SKM-1 treated with dmso at 0.1 percent for 144 hours (cell line): ENCODE measurements around the gene CYB561.
A peak's percentile ranks its signal among the peaks of the same experiment; 100 is the strongest.

Source experiments
- DNase-seq: peaks from one replicate; lab custom pipeline; 2025; ENCODE audit not compliant: unreplicated experiment; lab: John Stamatoyannopoulos, UW

CYB561 gene, protein sequence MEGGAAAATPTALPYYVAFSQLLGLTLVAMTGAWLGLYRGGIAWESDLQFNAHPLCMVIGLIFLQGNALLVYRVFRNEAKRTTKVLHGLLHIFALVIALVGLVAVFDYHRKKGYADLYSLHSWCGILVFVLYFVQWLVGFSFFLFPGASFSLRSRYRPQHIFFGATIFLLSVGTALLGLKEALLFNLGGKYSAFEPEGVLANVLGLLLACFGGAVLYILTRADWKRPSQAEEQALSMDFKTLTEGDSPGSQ

DNA sequence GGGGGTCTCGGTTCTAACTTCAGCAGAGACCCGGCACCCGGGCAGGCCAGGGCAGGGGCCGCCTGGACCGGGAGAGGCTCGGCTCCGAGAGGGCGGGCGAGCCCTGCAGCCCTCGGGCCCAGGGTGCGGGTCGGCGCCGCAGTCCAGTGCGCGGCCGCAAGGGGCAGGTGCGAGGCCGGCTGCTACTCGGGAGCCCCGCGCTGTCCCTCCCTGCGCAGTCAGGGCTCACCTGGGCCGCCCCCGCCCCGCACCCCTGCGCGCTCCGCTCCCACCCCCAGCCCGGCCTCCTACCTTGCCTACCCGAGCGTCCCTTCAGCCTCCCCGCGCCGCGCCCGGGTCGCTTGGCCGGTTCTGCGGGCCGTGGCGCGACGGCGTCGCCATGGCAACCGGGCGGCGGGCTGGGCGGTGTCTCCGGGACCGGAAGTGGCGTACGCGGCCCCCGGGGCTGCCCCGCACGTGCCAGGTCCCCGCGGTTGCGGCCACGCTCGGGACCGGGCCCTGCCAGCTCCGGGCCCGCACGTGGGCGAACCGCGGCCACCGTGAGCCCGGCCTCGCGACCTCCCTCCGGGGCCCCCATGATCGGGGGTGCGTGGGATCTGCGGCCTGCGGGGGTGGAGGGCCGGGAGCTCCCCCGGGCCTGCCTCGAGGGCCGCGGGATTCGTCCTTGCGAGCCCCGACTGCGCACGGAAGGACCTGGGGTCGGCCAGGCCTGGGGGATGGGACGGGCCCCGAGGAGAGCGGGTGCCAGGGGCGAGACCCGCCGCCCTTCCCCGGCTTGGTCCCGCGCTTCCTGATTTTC, at the start of gene CYB561:
TSS of gene CYB561 (minus strand) at position 353 of the 799 bp plus-strand sequence. CDS start 8,759 bp downstream, outside the sequence.
- DNase-seq = peak; percentile 63

DNA sequence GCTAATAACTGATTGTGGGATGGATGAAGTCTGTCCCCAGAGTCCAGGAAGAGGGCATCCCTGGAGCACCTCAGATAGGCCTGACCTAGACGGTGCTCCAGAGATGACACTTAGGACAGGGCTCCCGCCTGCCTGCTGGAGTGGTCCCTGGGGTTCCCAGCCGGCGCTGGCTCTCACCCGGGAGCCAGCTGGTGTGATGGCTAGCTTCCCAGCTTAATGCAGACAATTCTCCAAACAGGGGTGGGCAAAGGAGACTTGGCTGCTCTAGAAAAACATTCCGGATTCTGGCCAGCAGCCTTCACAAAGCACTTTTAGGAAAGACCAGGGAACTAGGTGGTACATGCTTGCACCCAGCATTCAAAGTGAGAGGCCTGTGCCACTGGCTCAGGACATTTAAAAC, 49.4 kb upstream of the CYB561 start:
- no peak for DNase-seq

DNA sequence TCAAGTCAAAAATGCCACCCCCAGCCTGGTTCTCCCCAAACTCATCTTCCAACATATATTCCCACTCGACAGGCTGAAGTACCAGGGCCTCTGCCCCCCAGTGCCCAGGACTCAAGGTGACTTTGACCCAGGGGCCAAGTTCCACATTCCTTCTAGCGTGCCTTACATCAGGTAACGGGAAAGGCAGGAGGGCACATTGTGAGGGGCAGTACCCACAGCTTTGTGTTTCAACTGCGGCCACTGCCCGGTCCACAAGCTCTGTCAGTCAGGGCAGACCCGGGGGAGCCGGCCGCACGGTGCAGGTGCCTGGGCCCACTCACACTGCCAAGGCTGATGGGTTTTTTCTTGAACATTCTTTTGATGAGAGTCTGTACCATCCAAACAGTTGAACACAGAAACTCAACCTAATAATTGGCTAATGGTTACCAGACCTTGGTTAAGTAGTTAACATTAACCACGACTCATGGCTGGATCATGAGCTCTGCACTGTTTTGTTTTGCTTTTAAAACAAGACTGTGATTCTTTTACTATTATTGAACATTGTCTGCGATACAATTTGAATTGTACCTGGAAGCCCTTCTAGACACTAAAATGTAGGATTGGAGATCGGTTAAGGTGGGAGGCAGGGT, 48.3 kb upstream of the CYB561 start:
- no peak for DNase-seq

DNA sequence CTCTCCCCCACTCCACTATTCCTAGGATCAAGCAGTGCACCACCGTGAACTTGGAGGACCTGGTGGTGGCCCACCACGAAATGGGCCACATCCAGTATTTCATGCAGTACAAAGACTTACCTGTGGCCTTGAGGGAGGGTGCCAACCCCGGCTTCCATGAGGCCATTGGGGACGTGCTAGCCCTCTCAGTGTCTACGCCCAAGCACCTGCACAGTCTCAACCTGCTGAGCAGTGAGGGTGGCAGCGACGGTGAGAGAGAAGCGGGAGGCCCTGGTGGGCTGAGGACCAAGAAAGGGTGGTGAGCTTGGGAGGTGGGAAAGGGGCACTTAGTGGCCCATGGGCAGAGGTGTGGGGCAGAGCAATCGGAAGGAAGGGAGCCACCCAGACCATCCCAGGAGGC, 47.3 kb upstream of the CYB561 start:
- DNase-seq = no peak

DNA sequence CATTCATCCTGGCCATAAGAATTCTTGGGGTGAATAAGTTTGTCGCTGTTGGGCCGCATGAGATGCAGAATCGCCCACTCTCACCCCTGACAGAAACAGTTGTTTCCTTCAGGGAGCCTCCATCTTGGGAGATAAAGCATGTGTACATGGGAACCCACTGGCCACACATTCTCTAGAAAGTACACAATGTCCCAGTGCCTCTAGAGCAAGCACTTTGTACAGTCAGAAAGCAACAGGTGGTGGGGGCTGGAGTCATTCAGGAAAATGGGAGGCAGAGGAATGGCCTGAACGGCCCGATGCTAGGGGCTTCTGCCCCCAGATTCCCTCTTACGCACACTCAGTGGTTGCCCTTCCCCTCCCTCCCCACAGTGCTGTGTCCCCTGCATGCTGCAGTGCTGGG, 46.8 kb upstream of the CYB561 start:
- no peak for DNase-seq

DNA sequence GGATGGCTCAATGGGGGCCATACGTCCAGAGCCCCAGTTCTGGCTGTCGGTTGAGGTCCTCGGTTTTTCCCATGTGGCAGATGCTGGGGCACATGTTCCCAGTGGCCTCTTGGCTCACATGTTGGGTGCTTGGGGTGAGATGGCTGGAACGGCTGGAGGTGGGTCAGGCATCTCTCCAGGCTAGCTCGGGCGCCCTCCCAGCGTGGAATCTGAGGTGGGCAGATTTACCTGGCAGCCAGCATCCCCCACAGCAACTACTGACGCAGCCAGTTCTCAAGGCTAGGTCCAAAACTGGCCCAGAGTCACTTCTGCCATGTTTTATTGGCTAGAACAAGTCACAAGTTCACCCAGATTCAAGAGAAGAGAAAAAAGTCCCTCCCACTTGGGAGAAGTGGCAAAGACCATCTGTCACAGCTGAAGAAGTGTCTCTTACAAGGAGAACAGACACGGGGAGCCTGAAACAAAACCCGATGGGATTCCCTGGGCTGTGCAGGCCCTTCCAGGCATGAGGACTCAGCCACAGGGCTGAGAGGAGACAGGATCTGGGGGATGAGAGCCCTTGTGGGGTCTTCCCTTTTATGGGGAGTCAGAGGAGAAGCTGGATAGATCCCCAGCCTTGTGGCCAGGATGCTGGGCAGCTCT, 46.0 kb upstream of the CYB561 start:
- DNase-seq = no peak

DNA sequence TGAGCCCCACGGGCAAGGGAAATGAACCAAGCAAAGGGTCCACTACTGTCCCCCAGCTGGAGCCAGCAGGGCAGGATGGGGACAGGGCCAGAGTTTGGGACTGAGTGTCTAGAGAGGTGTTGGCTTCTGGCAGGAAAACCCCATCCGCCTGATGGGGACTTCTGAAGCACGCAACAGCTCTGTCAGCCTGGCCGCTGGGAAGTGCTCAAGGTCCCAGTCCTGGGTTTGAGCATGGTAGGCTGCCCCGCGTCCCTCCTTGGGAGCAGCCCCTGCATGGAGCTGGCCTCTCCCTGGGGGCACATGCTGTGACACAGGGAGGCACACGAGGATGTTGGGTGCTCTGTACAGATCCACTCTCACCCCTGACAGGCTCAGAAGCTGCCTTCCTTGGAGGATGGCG, 45.3 kb upstream of the CYB561 start:
- no peak for DNase-seq

DNA sequence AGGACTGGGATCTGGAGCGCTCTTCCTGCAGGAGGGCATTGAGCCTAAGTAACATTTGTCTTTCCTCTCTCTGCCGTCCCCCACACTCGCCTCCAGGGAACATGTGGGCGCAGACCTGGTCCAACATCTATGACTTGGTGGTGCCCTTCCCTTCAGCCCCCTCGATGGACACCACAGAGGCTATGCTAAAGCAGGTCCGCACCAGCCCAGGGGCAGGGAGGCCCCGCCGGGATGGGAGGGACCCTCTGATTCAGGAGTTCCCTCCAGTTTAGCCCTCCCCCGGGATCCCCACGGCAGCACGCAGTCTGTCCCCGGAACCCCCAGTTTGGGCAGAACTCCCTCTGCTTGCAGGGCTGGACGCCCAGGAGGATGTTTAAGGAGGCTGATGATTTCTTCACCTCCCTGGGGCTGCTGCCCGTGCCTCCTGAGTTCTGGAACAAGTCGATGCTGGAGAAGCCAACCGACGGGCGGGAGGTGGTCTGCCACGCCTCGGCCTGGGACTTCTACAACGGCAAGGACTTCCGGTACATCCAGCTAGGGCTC, 44.8 kb upstream of the CYB561 start:
- no peak for DNase-seq

DNA sequence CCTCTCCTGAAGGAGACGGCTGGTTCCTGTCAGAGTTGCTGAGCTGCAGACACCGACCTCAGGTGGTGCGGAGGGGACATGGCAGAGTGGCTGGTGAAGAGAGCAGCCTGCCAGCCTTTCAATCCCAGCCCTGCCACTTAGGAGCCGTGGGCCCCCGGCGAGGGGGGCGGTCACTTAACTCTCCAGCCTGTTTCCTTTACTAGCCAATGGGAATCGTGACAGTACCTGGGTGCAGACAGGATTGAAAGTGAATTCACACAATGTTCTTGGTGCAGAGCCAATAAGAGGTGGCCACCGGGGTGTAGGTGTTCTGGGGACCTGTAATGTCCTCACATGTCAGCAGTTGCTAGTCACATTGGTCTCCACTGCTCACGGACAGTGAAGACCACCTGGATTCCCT, 44.2 kb upstream of the CYB561 start:
- no peak for DNase-seq

DNA sequence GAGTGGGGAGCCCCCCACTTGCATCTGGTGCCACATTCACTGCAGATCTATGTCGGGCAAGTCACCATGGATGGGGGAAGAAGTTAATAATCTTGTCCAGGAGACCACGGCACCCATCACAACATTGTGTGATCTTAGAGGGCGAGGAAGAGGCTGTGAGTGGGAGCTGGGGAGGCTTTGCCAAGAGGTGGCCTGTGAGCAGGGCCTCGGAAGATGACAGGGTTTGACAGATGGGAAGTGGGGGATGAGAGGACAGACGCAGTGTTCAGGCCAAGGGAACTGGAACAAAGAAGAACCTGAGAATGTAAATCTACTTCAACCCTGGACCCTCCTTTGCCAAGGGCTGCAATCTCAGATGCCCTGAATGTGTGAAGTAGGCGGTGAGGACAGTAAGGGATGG, 43.2 kb upstream of the CYB561 start:
- DNase-seq = no peak

DNA sequence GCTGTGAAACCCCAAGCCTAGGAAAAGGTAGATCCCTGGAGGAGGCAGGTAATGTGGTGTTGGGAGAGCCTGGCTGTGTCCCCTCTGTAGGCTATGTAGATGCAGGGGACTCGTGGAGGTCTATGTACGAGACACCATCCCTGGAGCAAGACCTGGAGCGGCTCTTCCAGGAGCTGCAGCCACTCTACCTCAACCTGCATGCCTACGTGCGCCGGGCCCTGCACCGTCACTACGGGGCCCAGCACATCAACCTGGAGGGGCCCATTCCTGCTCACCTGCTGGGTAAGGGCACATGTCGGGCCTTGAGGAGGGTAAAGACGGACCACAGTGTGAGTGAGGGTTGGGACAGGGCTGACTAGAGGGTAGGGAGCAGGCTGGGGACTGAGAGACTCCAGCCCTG, 42.7 kb upstream of the CYB561 start:
- no peak for DNase-seq

DNA sequence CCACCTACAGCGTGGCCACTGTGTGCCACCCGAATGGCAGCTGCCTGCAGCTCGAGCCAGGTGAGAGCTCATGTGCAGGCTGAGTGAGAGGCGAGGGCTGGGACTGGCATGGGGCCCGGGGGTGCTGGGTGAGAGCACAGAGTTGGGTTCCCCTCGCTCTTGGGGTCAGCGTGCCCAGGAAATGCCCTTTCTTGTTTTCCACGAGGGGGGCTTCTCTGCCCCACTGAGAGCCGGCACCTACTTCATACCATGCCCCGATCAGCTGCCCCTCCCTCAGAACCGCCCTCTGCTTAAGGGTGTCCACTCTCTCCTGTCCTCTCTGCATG, 40.9 kb upstream of the CYB561 start:
- no peak for DNase-seq

DNA sequence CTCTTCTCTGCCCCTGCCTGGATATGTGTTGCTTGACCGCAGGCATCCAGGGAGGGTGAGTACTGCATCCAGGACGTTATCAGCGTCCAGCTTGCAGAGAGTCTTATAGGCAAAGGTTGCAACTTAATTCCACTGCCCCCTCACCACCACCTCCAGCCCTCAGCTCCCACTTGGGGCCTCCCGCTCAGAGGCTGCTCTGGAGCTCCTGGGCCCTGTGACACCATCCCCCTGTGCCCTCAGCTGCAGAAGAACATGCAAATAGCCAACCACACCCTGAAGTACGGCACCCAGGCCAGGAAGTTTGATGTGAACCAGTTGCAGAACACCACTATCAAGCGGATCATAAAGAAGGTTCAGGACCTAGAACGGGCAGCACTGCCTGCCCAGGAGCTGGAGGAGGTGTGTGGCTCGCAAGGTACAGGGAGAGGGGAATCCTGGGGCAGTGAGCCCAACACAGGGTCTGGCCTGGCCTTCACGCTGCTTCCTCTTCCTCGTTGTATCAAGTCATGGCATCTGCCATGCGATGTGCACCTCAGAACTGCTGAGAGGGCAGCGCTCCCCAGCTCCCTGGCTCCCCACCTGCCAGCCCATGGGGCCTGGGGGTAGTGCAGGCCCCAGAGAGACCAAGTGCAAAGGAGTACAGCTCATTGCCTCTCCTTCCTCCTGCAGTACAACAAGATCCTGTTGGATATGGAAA, 40.4 kb upstream of the CYB561 start:
- no peak for DNase-seq

DNA sequence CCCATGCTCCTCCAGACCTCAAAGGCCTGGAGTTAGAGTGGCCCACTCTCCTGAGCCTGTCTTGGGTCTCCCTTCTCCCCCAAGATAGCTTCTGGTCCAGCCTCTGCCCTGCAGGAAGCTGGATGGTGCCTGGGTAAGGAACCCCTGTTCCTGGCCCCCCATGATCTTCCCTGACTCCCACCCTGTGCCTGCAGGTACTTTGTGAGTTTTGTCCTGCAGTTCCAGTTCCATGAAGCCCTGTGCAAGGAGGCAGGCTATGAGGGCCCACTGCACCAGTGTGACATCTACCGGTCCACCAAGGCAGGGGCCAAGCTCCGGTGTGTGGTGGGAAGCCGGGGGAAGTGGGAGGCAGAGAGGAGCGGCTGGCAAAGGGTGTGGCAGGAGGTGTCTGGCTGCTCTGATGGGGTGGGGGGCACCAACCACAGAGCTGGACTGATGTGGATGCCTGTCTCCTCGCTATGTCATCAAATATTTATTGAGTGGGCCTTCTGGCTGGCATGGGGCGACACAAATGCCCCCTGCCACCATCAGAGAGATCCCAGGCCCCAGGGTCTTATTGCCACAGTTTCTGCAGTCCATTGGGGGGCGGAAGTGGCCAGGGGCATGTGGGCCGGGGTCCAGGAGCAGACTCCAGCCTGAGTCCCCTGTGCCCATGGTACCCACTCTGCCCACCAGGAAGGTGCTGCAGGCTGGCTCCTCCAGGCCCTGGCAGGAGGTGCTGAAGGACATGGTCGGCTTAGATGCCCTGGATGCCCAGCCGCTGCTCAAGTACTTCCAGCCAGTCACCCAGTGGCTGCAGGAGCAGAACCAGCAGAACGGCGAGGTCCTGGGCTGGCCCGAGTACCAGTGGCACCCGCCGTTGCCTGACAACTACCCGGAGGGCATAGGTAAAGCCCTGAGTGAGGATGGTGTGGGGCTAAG, 37.8 kb upstream of the CYB561 start:
- DNase-seq = no peak

DNA sequence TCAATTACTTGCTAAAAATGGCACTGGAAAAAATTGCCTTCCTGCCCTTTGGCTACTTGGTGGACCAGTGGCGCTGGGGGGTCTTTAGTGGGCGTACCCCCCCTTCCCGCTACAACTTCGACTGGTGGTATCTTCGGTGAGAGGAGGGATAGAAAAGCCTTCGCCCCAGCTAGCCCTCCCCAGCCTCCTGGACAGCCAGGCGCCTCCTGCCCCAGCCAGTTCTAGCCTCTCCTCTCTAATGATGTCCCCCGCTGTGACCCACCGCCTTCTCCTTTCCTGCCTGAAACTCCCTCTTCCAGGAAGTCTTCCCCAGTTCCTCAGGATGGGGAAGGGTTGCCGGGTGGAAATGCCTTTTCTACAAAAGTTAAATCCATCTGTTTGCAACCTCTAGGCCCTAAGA, 36.9 kb upstream of the CYB561 start:
- DNase-seq = no peak

DNA sequence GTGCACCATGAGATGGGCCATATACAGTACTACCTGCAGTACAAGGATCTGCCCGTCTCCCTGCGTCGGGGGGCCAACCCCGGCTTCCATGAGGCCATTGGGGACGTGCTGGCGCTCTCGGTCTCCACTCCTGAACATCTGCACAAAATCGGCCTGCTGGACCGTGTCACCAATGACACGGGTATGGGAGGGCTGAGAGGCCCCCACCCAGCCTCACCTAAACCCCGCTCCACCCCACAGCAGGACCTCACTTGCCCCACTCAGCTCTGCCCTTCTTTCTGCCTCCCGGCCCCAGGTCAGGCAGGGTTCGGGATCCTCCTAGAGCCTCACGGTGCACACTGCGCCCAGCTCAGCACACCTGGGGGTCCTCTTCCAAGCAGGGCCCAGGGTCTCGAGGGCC, 36.4 kb upstream of the CYB561 start:
- DNase-seq = no peak

DNA sequence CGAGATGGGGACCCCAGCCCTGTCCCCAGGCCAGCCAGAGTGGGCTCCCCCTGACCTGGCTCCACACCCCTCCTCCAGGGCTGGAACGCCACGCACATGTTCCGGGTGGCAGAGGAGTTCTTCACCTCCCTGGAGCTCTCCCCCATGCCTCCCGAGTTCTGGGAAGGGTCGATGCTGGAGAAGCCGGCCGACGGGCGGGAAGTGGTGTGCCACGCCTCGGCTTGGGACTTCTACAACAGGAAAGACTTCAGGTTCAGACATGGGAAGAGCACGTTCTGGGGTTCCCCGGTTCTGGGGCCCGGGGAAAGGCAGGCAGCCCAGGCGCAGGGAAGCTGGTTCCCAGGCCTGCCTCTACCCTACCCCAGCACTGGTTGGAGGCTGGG, 35.4 kb upstream of the CYB561 start:
- DNase-seq = no peak

DNA sequence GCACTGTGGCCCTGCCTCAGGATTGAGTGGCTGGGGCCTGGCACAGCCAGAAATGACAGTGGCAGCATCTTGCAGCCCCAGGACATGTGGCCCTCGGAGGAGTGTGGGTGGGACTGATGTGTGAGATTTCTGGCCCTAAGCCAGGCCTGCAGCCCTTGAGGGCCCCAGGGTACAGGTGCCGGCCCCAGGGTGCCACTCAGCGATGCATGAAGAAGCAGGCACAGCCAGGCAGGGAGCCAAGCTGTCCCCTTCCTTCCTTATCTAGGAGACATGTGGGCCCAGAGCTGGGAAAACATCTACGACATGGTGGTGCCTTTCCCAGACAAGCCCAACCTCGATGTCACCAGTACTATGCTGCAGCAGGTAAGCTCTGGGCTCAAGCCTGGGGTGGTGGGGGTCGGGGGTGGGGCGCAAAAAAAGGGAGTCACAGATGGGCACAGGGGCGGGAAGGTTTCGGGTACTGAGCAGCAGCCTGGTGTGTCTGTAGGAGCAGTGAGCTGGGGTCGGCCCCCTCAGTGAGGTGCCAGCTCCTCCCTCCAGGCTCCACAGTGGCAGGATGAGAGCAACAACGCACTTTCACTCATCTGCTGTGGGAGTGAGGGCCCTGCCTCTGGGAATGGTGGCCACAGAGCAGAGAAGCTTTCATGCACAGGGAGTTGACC, 34.9 kb upstream of the CYB561 start:
- DNase-seq = no peak

DNA sequence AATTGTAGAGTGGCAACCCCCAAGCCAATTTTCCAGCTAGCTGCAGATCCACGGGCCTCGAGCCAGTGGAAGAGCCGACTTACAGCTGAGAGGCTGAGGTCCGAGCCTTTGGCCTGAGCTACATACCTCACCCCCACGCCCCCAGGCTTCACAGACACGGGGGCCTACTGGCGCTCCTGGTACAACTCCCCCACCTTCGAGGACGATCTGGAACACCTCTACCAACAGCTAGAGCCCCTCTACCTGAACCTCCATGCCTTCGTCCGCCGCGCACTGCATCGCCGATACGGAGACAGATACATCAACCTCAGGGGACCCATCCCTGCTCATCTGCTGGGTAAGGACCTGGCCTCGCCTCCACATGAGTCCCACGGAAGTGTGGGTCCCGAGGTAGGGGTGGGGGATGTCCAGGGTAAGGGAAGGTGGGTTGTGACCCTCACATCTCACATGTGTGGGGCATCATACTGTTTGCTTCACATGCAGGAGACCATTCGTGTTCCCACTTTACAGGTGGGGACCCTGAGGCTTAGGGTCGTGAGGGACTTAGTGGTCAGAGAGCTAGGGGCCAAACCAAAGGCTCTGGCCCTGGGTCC, 34.2 kb upstream of the CYB561 start:
- DNase-seq = no peak
